Measurements from ENCODE around the gene TUT4. TPM values are rescaled to one million over a fixed set of nuclear protein-coding genes. Genes with fewer than 3 reads are reported as not detected.

Gene TUT4
- polyA plus RNA-seq, 6 donors from 2014 or later: 35.7 to 47.9 (median 38.8) TPM

DNA sequence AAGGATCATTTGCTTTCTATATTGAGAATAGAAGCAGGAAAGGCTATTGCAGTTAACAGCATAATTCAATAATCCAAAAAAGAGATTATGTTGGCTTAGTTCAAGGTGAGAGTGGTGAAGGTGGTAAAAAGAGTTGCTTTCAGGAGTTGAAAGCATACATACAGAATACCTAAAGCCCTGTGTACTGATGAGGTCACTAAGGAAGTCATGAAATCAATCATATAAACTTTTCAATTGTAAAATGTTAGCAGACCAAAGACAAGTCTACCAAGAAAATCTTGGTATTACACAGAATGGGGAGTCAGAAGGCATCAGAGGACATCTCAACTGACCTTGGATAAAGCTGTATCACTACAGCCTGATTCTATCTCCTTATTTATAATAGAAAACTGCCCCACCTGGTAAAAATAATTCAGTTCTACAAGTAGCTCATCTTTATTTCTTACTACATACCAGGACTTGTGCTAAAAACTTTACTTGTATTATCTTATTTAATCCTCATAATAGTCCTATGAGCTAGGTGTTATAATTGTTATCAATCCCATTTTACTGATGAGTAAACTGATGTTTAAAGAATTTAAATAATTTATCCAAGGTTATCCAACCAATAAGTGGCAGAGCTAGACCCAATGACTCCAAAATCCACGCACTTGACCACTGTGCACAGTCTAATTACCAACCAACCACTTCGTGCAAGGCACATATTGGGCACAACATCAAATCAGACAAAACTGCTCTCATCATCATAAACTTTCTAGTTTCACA lies 40.9 kb downstream of the TUT4 start:
- peak overlapping the region in 3 of 6 donors; percentile 21 to 31 (median 28) for H3K27ac Mint-ChIP-seq
- H3K4me3 Mint-ChIP-seq: no peak overlapping the region
- H3K9me3 Mint-ChIP-seq: no peaks in the 10 kb centered on the region
- H3K36me3 Mint-ChIP-seq: peaks cover 22 to 25% of the 10 kb centered on the region in 2 donors
- no peaks in the 10 kb centered on the region for H3K27me3 Mint-ChIP-seq
- peaks cover 4 to 16% (median 7%) of the 10 kb centered on the region in 3 donors for H3K4me1 Mint-ChIP-seq
- no peak for ATAC-seq (ENCODE audit: low read depth in 2 of 2)
- no peak for DNase-seq

GRCh38 chr1:52511439-52511838 lies 41.5 kb downstream of the TUT4 start:
- H3K27ac Mint-ChIP-seq: peak overlapping the region in 4 of 6 donors; percentile 21 to 76 (median 30)
- H3K4me3 Mint-ChIP-seq: no peak overlapping the region
- H3K27me3 Mint-ChIP-seq: no peaks in the 10 kb centered on the region
- DNase-seq (no peak), ATAC-seq (ENCODE audit: low read depth in 2 of 2) (no peak)
- H3K4me1 Mint-ChIP-seq: peaks cover 4 to 12% (median 7%) of the 10 kb centered on the region in 3 donors
- no peaks in the 10 kb centered on the region for H3K9me3 Mint-ChIP-seq
- peaks cover 28 to 30% of the 10 kb centered on the region in 2 donors for H3K36me3 Mint-ChIP-seq

- DNase-seq (no peak), ATAC-seq (ENCODE audit: low read depth in 2 of 2) (no peak)
- H3K27ac Mint-ChIP-seq: peak overlapping the region in 3 of 6 donors; percentile 9 to 86 (median 39)
- H3K36me3 Mint-ChIP-seq: peaks cover 37 to 40% of the 10 kb centered on the region in 2 donors
- H3K27me3 Mint-ChIP-seq: no peaks in the 10 kb centered on the region
- peaks cover 4 to 28% (median 15%) of the 10 kb centered on the region in 3 donors for H3K4me1 Mint-ChIP-seq
- H3K4me3 Mint-ChIP-seq: peak overlapping the region in 1 of 8 donors; percentile 12
- no peaks in the 10 kb centered on the region for H3K9me3 Mint-ChIP-seq
These were observed 45.9 kb downstream of the TUT4 start for GRCh38 chr1:52506920-52507546.

GRCh38 chr1:52506349-52506748 lies 46.5 kb downstream of the TUT4 start:
- no peak for ATAC-seq (ENCODE audit: low read depth in 2 of 2)
- peaks cover 35 to 40% of the 10 kb centered on the region in 2 donors for H3K36me3 Mint-ChIP-seq
- H3K27ac Mint-ChIP-seq: peak overlapping the region in 2 of 6 donors; percentile 39 to 57
- H3K27me3 Mint-ChIP-seq: no peaks in the 10 kb centered on the region
- no peak overlapping the region for H3K4me3 Mint-ChIP-seq
- H3K4me1 Mint-ChIP-seq: peaks cover 4 to 28% (median 21%) of the 10 kb centered on the region in 3 donors
- no peak for DNase-seq
- no peaks in the 10 kb centered on the region for H3K9me3 Mint-ChIP-seq

GRCh38 chr1:52504720-52505119 lies 48.2 kb downstream of the TUT4 start:
- ATAC-seq (ENCODE audit: low read depth in 2 of 2) (no peak), DNase-seq (no peak)
- H3K36me3 Mint-ChIP-seq: peaks cover 28 to 40% of the 10 kb centered on the region in 2 donors
- H3K27ac Mint-ChIP-seq: peak overlapping the region in 2 of 6 donors; percentile 17 to 67
- H3K27me3 Mint-ChIP-seq: no peaks in the 10 kb centered on the region
- H3K4me3 Mint-ChIP-seq: no peak overlapping the region
- peaks cover 3 to 28% (median 21%) of the 10 kb centered on the region in 3 donors for H3K4me1 Mint-ChIP-seq
- H3K9me3 Mint-ChIP-seq: no peaks in the 10 kb centered on the region

- Mint-ChIP-seq H3K9me3 (no peaks in the 10 kb centered on the region), H3K4me3 (no peak overlapping the region), H3K27me3 (no peaks in the 10 kb centered on the region), H3K36me3 (peaks cover 23 to 33% of the 10 kb centered on the region in 2 donors), H3K4me1 (peaks cover 8 to 23% (median 18%) of the 10 kb centered on the region in 3 donors), H3K27ac (peak overlapping the region in 3 of 6 donors; percentile 6 to 67 (median 36))
- DNase-seq: no peak
- no peak for ATAC-seq (ENCODE audit: low read depth in 2 of 2)
These were observed 49.2 kb downstream of the TUT4 start for GRCh38 chr1:52503706-52504105.

- no peak overlapping the region for H3K4me3 Mint-ChIP-seq
These were observed 50.1 kb downstream of the TUT4 start for GRCh38 chr1:52502789-52503188.

DNA sequence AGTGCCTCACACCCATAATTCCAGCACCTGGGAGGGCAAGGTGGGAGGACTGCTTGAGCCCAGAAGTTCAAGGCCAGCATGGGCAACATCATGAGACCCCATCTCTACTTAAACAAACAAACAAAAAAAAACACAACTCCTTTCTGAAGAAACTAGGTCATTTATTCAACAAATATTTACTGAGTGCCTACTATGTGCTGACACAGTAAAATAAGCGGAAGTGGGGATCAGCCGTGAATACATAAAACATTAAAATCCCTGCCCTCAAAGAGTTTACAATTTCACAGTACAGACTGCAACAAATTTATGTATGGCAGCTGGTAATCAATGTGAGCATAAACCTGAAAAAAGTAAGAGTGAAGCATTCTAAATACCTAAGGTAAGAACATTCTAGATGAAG lies 65.3 kb downstream of the TUT4 start:
- peak overlapping the region in 2 of 6 donors; percentile 26 to 69 for H3K27ac Mint-ChIP-seq
- H3K36me3 Mint-ChIP-seq: peaks cover 8 to 12% of the 10 kb centered on the region in 2 donors
- DNase-seq (no peak), ATAC-seq (ENCODE audit: low read depth in 2 of 2) (no peak)
- no peak overlapping the region for H3K4me3 Mint-ChIP-seq
- no peaks in the 10 kb centered on the region for H3K27me3 Mint-ChIP-seq
- peaks cover 0 to 4% (median 0%) of the 10 kb centered on the region in 3 donors for H3K4me1 Mint-ChIP-seq
- H3K9me3 Mint-ChIP-seq: no peaks in the 10 kb centered on the region

More at GRCh38 chr1:52502789-52503188, 50.1 kb downstream of the TUT4 start:
- H3K4me1 Mint-ChIP-seq: peaks cover 8 to 20% (median 18%) of the 10 kb centered on the region in 3 donors
- H3K27ac Mint-ChIP-seq: peak overlapping the region in 2 of 6 donors; percentile 24 to 34
- H3K27me3 Mint-ChIP-seq: no peaks in the 10 kb centered on the region
- DNase-seq: no peak
- H3K36me3 Mint-ChIP-seq: peaks cover 23 to 25% of the 10 kb centered on the region in 2 donors
- H3K9me3 Mint-ChIP-seq: no peaks in the 10 kb centered on the region
- ATAC-seq (ENCODE audit: low read depth in 2 of 2): no peak

- H3K4me1 Mint-ChIP-seq: peaks cover 0 to 1% (median 0%) of the 10 kb centered on the region in 3 donors
- no peaks in the 10 kb centered on the region for H3K9me3 Mint-ChIP-seq
- H3K27ac Mint-ChIP-seq: peak overlapping the region in 1 of 6 donors; percentile 9
- no peaks in the 10 kb centered on the region for H3K27me3 Mint-ChIP-seq
- ATAC-seq (ENCODE audit: low read depth in 2 of 2) (no peak), DNase-seq (no peak)
- no peak overlapping the region for H3K4me3 Mint-ChIP-seq
- peaks cover 1 to 2% of the 10 kb centered on the region in 2 donors for H3K36me3 Mint-ChIP-seq
These were observed 70.4 kb downstream of the TUT4 start for GRCh38 chr1:52482326-52483004.

- H3K9me3 Mint-ChIP-seq: no peaks in the 10 kb centered on the region
- peaks cover 7 to 8% of the 10 kb centered on the region in 2 donors for H3K36me3 Mint-ChIP-seq
- H3K4me3 Mint-ChIP-seq: no peak overlapping the region
- H3K27me3 Mint-ChIP-seq: no peaks in the 10 kb centered on the region
- DNase-seq: peak; percentile 3
- H3K27ac Mint-ChIP-seq: no peak overlapping the region
- peak; percentile 30 to 44 for ATAC-seq (ENCODE audit: low read depth in 2 of 2)
- no peaks in the 10 kb centered on the region for H3K4me1 Mint-ChIP-seq
These were observed 73.8 kb downstream of the TUT4 start for GRCh38 chr1:52479076-52479475.

DNA sequence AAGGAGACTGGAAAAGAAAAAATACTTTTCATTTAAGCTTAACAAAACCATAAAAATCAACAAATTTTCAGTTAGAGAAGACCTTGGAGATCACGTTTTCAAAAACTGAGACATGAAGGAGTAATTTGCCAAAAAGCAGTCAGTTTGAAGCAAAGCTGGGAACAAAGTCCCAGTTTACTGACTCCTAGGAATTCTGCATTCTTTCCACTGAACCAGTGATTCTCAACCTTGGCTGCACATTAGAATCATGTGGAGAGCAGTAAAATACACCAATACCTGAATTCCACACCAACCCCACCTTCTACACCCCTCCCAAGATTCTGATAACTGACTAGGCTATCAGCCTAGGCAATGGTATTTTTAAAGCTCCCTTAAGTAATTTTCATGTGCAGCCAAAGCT lies 75.0 kb downstream of the TUT4 start:
- Mint-ChIP-seq H3K27me3 (no peaks in the 10 kb centered on the region), H3K4me3 (no peak overlapping the region), H3K4me1 (peaks cover 0 to 3% (median 2%) of the 10 kb centered on the region in 3 donors), H3K36me3 (peaks cover 7 to 8% of the 10 kb centered on the region in 2 donors), H3K9me3 (no peaks in the 10 kb centered on the region), H3K27ac (peak overlapping the region in 1 of 6 donors; percentile 23)
- no peak for DNase-seq
- ATAC-seq (ENCODE audit: low read depth in 2 of 2): no peak

DNA sequence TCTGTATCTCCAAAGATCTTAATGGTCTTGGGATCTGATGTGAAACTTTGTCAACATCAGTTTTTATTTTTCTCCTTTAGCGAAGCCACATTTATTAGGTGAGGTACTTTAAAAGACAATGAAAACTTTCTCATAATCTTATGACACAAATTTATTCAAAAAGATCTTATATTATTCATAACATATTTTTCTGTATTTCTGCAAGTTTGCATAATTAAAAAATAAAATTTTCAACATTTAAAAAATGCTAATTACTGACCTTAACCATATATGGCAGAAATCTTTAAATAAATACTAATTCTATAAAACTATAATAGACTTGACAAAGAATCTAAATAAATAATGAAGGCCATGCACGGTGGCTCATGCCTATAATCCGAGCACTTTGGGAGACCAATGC lies 75.9 kb downstream of the TUT4 start:
- ATAC-seq (ENCODE audit: low read depth in 2 of 2) (no peak), DNase-seq (no peak)
- Mint-ChIP-seq H3K4me3 (no peak overlapping the region), H3K9me3 (no peaks in the 10 kb centered on the region), H3K27ac (no peak overlapping the region), H3K27me3 (no peaks in the 10 kb centered on the region), H3K4me1 (peaks cover 0 to 3% (median 2%) of the 10 kb centered on the region in 3 donors), H3K36me3 (peaks cover 7 to 8% of the 10 kb centered on the region in 2 donors)

DNA sequence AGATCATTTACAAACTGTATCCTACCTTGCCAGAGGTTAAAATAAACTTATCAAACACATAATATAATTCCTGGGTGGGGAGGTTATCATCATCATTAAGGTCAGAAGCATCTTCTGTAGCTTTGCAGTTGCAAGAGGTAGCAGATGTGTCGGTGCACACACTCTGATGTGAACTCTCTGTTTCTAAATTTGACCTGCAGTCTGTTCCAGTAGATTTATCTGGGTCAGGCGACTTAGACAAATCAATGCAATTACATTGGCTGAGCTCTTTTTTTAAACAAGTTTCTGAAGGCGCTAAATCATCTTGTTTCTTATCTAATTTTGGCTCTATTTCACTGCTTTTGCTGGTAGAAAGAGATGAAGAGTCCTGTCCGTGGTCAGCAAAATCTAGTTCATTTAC lies 78.1 kb downstream of the TUT4 start:
- H3K27ac Mint-ChIP-seq: peak overlapping the region in 1 of 6 donors; percentile 62

More for the DNA sequence above, 78.1 kb downstream of the TUT4 start:
- no peaks in the 10 kb centered on the region for H3K9me3 Mint-ChIP-seq
- H3K4me3 Mint-ChIP-seq: no peak overlapping the region
- H3K4me1 Mint-ChIP-seq: peaks cover 0 to 3% (median 2%) of the 10 kb centered on the region in 3 donors
- no peaks in the 10 kb centered on the region for H3K27me3 Mint-ChIP-seq
- peaks cover 15 to 16% of the 10 kb centered on the region in 2 donors for H3K36me3 Mint-ChIP-seq
- ATAC-seq (ENCODE audit: low read depth in 2 of 2) (no peak), DNase-seq (no peak)

Measured in naive B cell (primary cell).